A549 (cell line): Measurements from ENCODE around the gene OLAH. TPM values are rescaled to one million over a fixed set of nuclear protein-coding genes. Genes with fewer than 3 reads are reported as not detected.

Experiments used
- ATAC-seq, 2 experiments: fragments of 200-7000 bp in 1 of 2; fragments of >200 bp in 1 of 2; cut with Nextera tagmentation in 1 of 2; cut with Tn5 transposase in 1 of 2; 3 replicates each; pipeline versions ENCODE4 v1.8.0 to v1.9.1; 2018 to 2020; ENCODE audit warnings: mild to moderate bottlenecking in 1 of 2, moderate library complexity in 1 of 2
- CTCF ChIA-PET: fragments of 300-600 bp; sonication (Branson Sonifier 250); formaldehyde crosslinking; extraction: SDS; loops from one replicate; lab custom pipeline; 2021; ENCODE audit warnings: antibody characterized with exemption, inconsistent platforms; lab: Yijun Ruan, JAX
- POLR2A ChIA-PET: fragments of 350-600 bp; formaldehyde crosslinking; extraction: SDS; loops from one replicate; lab custom pipeline; 2021; ENCODE audit warnings: antibody characterized with exemption, inconsistent platforms; lab: Yijun Ruan, JAX
- DNase-seq, 2 experiments: peaks; one replicate each; pipeline versions ENCODE4 v3.0.0 to v3.0.0-alpha.2; 2011 to 2016; ENCODE audit warnings: low read depth in 1 of 2, low spot score in 1 of 2
- FAIRE-seq: peaks from 2 replicates; lab custom pipeline; 2011; peaks lifted over from hg19 to GRCh38; lab: Jason Lieb, UNC
- H3K27ac ChIP-seq, 2 experiments: fragments of >200 bp; sonication (Bioruptor Twin); formaldehyde crosslinking; 3 replicates each; pipeline ENCODE4 v1.5.1; 2016 to 2017
- H3K4me1 ChIP-seq: fragments of >200 bp; sonication (Bioruptor Twin); formaldehyde crosslinking; 3 replicates; pipeline ENCODE4 v1.6.1; 2016
- H3K4me2 ChIP-seq: fragments of >200 bp; sonication (Bioruptor Twin); formaldehyde crosslinking; 3 replicates; pipeline ENCODE4 v1.6.1; 2016
- H3K4me3 ChIP-seq: fragments of >200 bp; sonication (Bioruptor Twin); formaldehyde crosslinking; 3 replicates; pipeline ENCODE4 v1.5.1; 2016
- H3K9me3 ChIP-seq: fragments of >200 bp; sonication (Bioruptor Twin); formaldehyde crosslinking; 3 replicates; pipeline ENCODE4 v1.6.1; 2016
- ATOH8 ChIP-seq: fragments of 250-450 bp; sonication (Bioruptor Pico); IDR thresholded peaks from 2 replicates; pipeline ENCODE4 v1.5.0; 2020; ENCODE audit warnings: low read depth, mild to moderate bottlenecking, moderate library complexity
- BCL3 ChIP-seq: fragments of >200 bp; sonication (Bioruptor Twin); formaldehyde crosslinking; IDR thresholded peaks from 3 replicates; pipeline ENCODE4 v1.6.1; 2016
- CBX2 ChIP-seq: fragments of 200-600 bp; sonication (generic); IDR thresholded peaks from 2 replicates; pipeline ENCODE4 v1.6.1; 2016; ENCODE audit warnings: low read depth, mild to moderate bottlenecking, borderline replicate concordance
- E2F6 ChIP-seq: IDR thresholded peaks from 2 replicates; pipeline ENCODE4 v1.6.1; 2012; ENCODE audit warnings: low read depth, borderline replicate concordance
- EHMT2 ChIP-seq: fragments of 200-600 bp; sonication (generic); IDR thresholded peaks from 2 replicates; pipeline ENCODE4 v1.6.1; 2016; ENCODE audit warnings: antibody characterized with exemption, low read depth, mild to moderate bottlenecking, moderate library complexity
- ELK1 ChIP-seq: fragments of 150-350 bp; IDR thresholded peaks from 2 replicates; pipeline ENCODE4 v1.6.1; 2014; ENCODE audit warnings: low read depth, mild to moderate bottlenecking, low read length
- EP300 ChIP-seq, 2 experiments: fragments of >200 bp; sonication (Bioruptor Twin); formaldehyde crosslinking; IDR thresholded peaks; 2 replicates in 1 of 2; 3 replicates in 1 of 2; pipeline ENCODE4 v1.6.1; 2016 to 2017
- ESRRA ChIP-seq: fragments of 150-350 bp; IDR thresholded peaks from 2 replicates; pipeline ENCODE4 v1.6.1; 2014; ENCODE audit warnings: mild to moderate bottlenecking, low read length, borderline replicate concordance
- HEYL ChIP-seq: fragments of 250-450 bp; sonication (Bioruptor Pico); IDR thresholded peaks from 2 replicates; pipeline ENCODE4 v1.8.0; 2021; ENCODE audit warnings: mild to moderate bottlenecking, moderate library complexity
- HOXA7 ChIP-seq: fragments of 250-450 bp; sonication (Bioruptor Pico); IDR thresholded peaks from 2 replicates; pipeline ENCODE4 v1.5.0; 2020; ENCODE audit warnings: mild to moderate bottlenecking, moderate library complexity
- HOXB13 ChIP-seq: fragments of 250-450 bp; sonication (Bioruptor Pico); IDR thresholded peaks from 2 replicates; pipeline ENCODE4 v1.5.0; 2020; ENCODE audit warnings: low read depth, mild to moderate bottlenecking, moderate library complexity
- MAFK ChIP-seq: fragments of 450-650 bp; IDR thresholded peaks from 2 replicates; pipeline ENCODE4 v1.6.1; 2014; ENCODE audit not compliant: partially characterized antibody
- MAX ChIP-seq: IDR thresholded peaks from 2 replicates; pipeline ENCODE4 v1.6.1; 2012
- MYC ChIP-seq: IDR thresholded peaks from 2 replicates; pipeline ENCODE4 v1.6.1; 2012; ENCODE audit warnings: mild to moderate bottlenecking, inconsistent platforms, low read length, improper control_type of control experiment, borderline replicate concordance
- PHF8 ChIP-seq: fragments of 200-600 bp; sonication (generic); IDR thresholded peaks from 2 replicates; pipeline ENCODE4 v1.6.1; 2016; ENCODE audit warnings: low read depth, mild to moderate bottlenecking, antibody characterized with exemption, moderate library complexity, borderline replicate concordance
- POLR2AphosphoS2 ChIP-seq: conservative IDR thresholded peaks from 2 replicates; pipeline ENCODE4 v1.6.1; 2012; ENCODE audit warnings: low read length, improper control_type of control experiment, inconsistent platforms
- RAD21 ChIP-seq, 2 experiments: fragments of >200 bp in 1 of 2; sonication (Bioruptor Twin) in 1 of 2; formaldehyde crosslinking in 1 of 2; IDR thresholded peaks in 1 of 2; conservative IDR thresholded peaks in 1 of 2; 2 replicates in 1 of 2; 3 replicates in 1 of 2; pipeline ENCODE4 v1.6.1; 2012 to 2018; ENCODE audit warnings: inconsistent platforms in 1 of 2
- RCOR1 ChIP-seq: fragments of 150-350 bp; IDR thresholded peaks from 2 replicates; pipeline ENCODE4 v1.6.1; 2014; ENCODE audit warnings: antibody characterized with exemption, low read length, low read depth
- REST ChIP-seq: fragments of 200-600 bp; sonication (generic); IDR thresholded peaks from 2 replicates; pipeline ENCODE4 v1.6.1; 2016; ENCODE audit warnings: antibody characterized with exemption, mild to moderate bottlenecking, moderate library complexity
- TFCP2L1 ChIP-seq: fragments of 250-450 bp; sonication (Bioruptor Pico); IDR thresholded peaks from 2 replicates; pipeline ENCODE4 v1.5.0; 2021; ENCODE audit warnings: mild to moderate bottlenecking
- ZFP36 ChIP-seq: fragments of 450-650 bp; IDR thresholded peaks from 2 replicates; pipeline ENCODE4 v1.6.1; 2014; ENCODE audit warnings: borderline replicate concordance; ENCODE audit not compliant: partially characterized antibody
- ZSCAN20 ChIP-seq: fragments of 250-450 bp; sonication (Bioruptor Pico); IDR thresholded peaks from 2 replicates; pipeline ENCODE4 v1.8.0; 2022; ENCODE audit warnings: mild to moderate bottlenecking, moderate library complexity
- WGBS: methylation state at CpG from one replicate; pipeline ENCODE4 v1.1.6; 2017; ENCODE audit errors: missing lambda C conversion rate; 5-methylcytosine and 5-hydroxymethylcytosine counted together
- polyA plus RNA-seq, 4 experiments: library from polyadenylated mRNA; depleted of rRNA in 3 of 4; stranded (reverse); fragments of >200 nt; fragmentation: RNase III in 1 of 4; extraction: RNeasy Plus Mini Kit Qiagen cat#74134 plus additional on column Dnase treatment in 1 of 4; gene quantifications; 2 replicates in 3 of 4; 3 replicates in 1 of 4; pipeline ENCODE4 v1.2.3, GENCODE V29; 2011 to 2017

OLAH gene
- polyA plus RNA-seq, 2 of the 4 experiments (the other 2 are of a cell fraction) = 0.34 TPM; not detected in 1

- H3K4me3 ChIP-seq = no peak overlapping the region
- no peak overlapping the region for H3K4me2 ChIP-seq
- TF ChIP-seq ZFP36 = no peak
- TF ChIP-seq ESRRA = no peak
- no peak for TF ChIP-seq HOXA7
- no peak for TF ChIP-seq MAFK
- no peak for TF ChIP-seq PHF8
- TF ChIP-seq ZSCAN20 (CRISPR knock-in tag) = no peak
- no peak for TF ChIP-seq MAX
- TF ChIP-seq BCL3 = no peak
- no peak for TF ChIP-seq EHMT2
- TF ChIP-seq RCOR1 = no peak
- TF ChIP-seq REST = no peak
- no peak for TF ChIP-seq CBX2
- TF ChIP-seq, all 56 proteins: peak for 0
- H3K9me3 ChIP-seq = no peaks in the 10 kb centered on the region
- ATAC-seq (no peak), FAIRE-seq (no peak), DNase-seq (no peak)
- CTCF ChIA-PET = interaction anchor here (2.1 kb wide), 1 partner anchor 12 kb away, joined by 5 read pairs; no protein-coding TSS in a partner anchor
- H3K27ac ChIP-seq = no peak overlapping the region
- POLR2A ChIA-PET = no interaction called here
- 73% methylated on average over 15 of the region's 16 CpGs for WGBS
- peaks cover 5% of the 10 kb centered on the region; the same call in 1 of the 3 replicates for H3K4me1 ChIP-seq
Observed at GRCh38 chr10:15092855-15093408, 49.2 kb downstream of the OLAH start.

- peak in 1 of 2 experiments; percentile 55; a peak in 5 of 6 replicates for ATAC-seq
- TF ChIP-seq MYC = no peak
- no peak for TF ChIP-seq EP300 (IDR thresholded peaks at IDR 0.05)
- TF ChIP-seq HOXB13 (CRISPR knock-in tag) = no peak
- no peak for TF ChIP-seq E2F6
- no peak for TF ChIP-seq EHMT2
- no peak for TF ChIP-seq POLR2AphosphoS2
- TF ChIP-seq RAD21 (conservative IDR thresholded peaks at IDR 0.05 in 1 of 2, IDR thresholded peaks at IDR 0.05 in 1 of 2) = no peak
- no peak for TF ChIP-seq TFCP2L1 (CRISPR knock-in tag)
- no peak for TF ChIP-seq BCL3
- no peak for TF ChIP-seq HEYL (CRISPR knock-in tag)
- no peak for TF ChIP-seq ZSCAN20 (CRISPR knock-in tag)
- no peak for TF ChIP-seq ELK1
- no peak for TF ChIP-seq ATOH8 (CRISPR knock-in tag)
Observed at GRCh38 chr10:15096661-15097010, 52.9 kb downstream of the OLAH start.

More at GRCh38 chr10:15096661-15097010, 52.9 kb downstream of the OLAH start:
- H3K4me1 ChIP-seq = peaks cover 23% of the 10 kb centered on the region; the same call in 2 of the 3 replicates
- H3K27ac ChIP-seq = peak overlapping the region; percentile 82 to 98
- 3% methylated on average over 11 of the region's 11 CpGs for WGBS
- no peaks in the 10 kb centered on the region for H3K9me3 ChIP-seq
- FAIRE-seq = no peak
- ChIA-PET CTCF (interaction anchor here (0.9 to 1.6 kb wide), 3 partner anchors 16 to 272 kb away, joined by 3 to 4 read pairs (median 3); no protein-coding TSS in a partner anchor), POLR2A (interaction anchor here (1.5 kb wide), 1 partner anchor 73 kb away, joined by 5 read pairs; the partner anchor contains the start of gene NMT2)
- H3K4me3 ChIP-seq = peak overlapping the region; percentile 70
- DNase-seq = no peak
- peak overlapping the region; percentile 90 for H3K4me2 ChIP-seq
